SK-N-SH (cell line): Measurements from ENCODE around the gene TOR4A. TPM values are rescaled to one million over a fixed set of nuclear protein-coding genes. Genes with fewer than 3 reads are reported as not detected.

Experiments
- CTCF ChIA-PET: fragments of 300-600, 350-600 bp; formaldehyde crosslinking; extraction: SDS; loops from one replicate; lab custom pipeline; 2021; lab: Yijun Ruan, JAX
- POLR2A ChIA-PET: fragments of 350-600 bp; sonication (Branson Sonifier 250); formaldehyde crosslinking; extraction: SDS; loops from one replicate; lab custom pipeline; 2020; ENCODE audit warnings: antibody characterized with exemption, inconsistent platforms; lab: Yijun Ruan, JAX
- DNase-seq: peaks from one replicate; pipeline ENCODE4 v3.0.0; 2012
- H2AFZ ChIP-seq: fragments of 200-600 bp; sonication (generic); 2 replicates; pipeline ENCODE4 v1.8.1; 2016; ENCODE audit warnings: antibody characterized with exemption, mild to moderate bottlenecking, low read depth
- H3F3A ChIP-seq: fragments of 200-600 bp; sonication (generic); replicated peaks from 2 replicates; pipeline ENCODE3; 2016; ENCODE audit warnings: antibody characterized with exemption, mild to moderate bottlenecking; ENCODE audit not compliant: insufficient read depth
- H3K27ac ChIP-seq, 2 experiments: fragments of 200-500 bp in 1 of 2; fragments of 200-600 bp in 1 of 2; sonication (Bioruptor generic) in 1 of 2; sonication (generic), shearing (Covaris generic) in 1 of 2; 2 replicates each; pipeline versions ENCODE4 v1.5.1 to v1.6.1; 2014 to 2016; ENCODE audit warnings: low read depth in 2 of 2, inconsistent platforms in 1 of 2, low read length in 1 of 2, mild to moderate bottlenecking in 1 of 2, mixed read lengths in 1 of 2
- H3K27me3 ChIP-seq: fragments of 200-600 bp; sonication (generic), shearing (Covaris generic); 2 replicates; pipeline ENCODE4 v1.6.1; 2016; ENCODE audit warnings: mixed run types; ENCODE audit not compliant: insufficient read depth
- H3K36me3 ChIP-seq, 2 experiments: fragments of 200-500 bp in 1 of 2; fragments of 200-600 bp in 1 of 2; sonication (Bioruptor generic) in 1 of 2; sonication (generic) in 1 of 2; replicated peaks in 1 of 2; 2 replicates each; pipeline versions ENCODE3 to v1.5.1; 2014 to 2016; ENCODE audit warnings: low read length in 1 of 2, mild to moderate bottlenecking in 1 of 2; ENCODE audit not compliant: insufficient read depth in 2 of 2, control insufficient read depth in 1 of 2
- H3K4me1 ChIP-seq, 2 experiments: fragments of 200-500 bp in 1 of 2; fragments of 200-600 bp in 1 of 2; sonication (Bioruptor generic) in 1 of 2; sonication (generic), shearing (Covaris generic) in 1 of 2; 2 replicates each; pipeline versions ENCODE4 v1.5.1 to v1.6.1; 2014 to 2016; ENCODE audit warnings: low read depth in 1 of 2, low read length in 1 of 2, mixed run types in 1 of 2; ENCODE audit not compliant: insufficient read depth in 2 of 2, control insufficient read depth in 1 of 2
- H3K4me2 ChIP-seq: fragments of 200-600 bp; sonication (generic), shearing (Covaris generic); 2 replicates; pipeline ENCODE4 v1.6.1; 2017; ENCODE audit warnings: mixed run types
- H3K4me3 ChIP-seq, 2 experiments: fragments of 200-500 bp in 1 of 2; fragments of 200-600 bp in 1 of 2; sonication (Bioruptor generic) in 1 of 2; sonication (generic), shearing (Covaris generic) in 1 of 2; 2 replicates each; pipeline versions ENCODE4 v1.5.1 to v1.8.1; 2014 to 2016; ENCODE audit warnings: low read depth in 2 of 2, inconsistent platforms in 1 of 2, low read length in 1 of 2, mild to moderate bottlenecking in 1 of 2, mixed read lengths in 1 of 2, moderate library complexity in 1 of 2
- H3K79me2 ChIP-seq: fragments of 200-600 bp; sonication (generic); 2 replicates; pipeline ENCODE4 v1.8.1; 2017; ENCODE audit warnings: mild to moderate bottlenecking; ENCODE audit not compliant: insufficient read depth
- H3K9ac ChIP-seq: fragments of 200-600 bp; sonication (generic); 2 replicates; pipeline ENCODE4 v1.6.1; 2017; ENCODE audit warnings: mixed run types
- H3K9me2 ChIP-seq: fragments of 200-600 bp; sonication (generic); 2 replicates; pipeline ENCODE4 v1.6.1; 2017; ENCODE audit warnings: mixed run types
- H3K9me3 ChIP-seq: fragments of 200-600 bp; sonication (generic); 2 replicates; pipeline ENCODE4 v1.6.1; 2017; ENCODE audit warnings: mixed run types, mild to moderate bottlenecking, moderate library complexity
- H4K20me1 ChIP-seq: fragments of 200-600 bp; sonication (generic); 2 replicates; pipeline ENCODE4 v1.6.1; 2017; ENCODE audit warnings: mild to moderate bottlenecking, mixed run types; ENCODE audit not compliant: insufficient read depth
- EP300 ChIP-seq, 2 experiments: IDR thresholded peaks; 2 replicates each; pipeline versions ENCODE4 v1.4.0 to v1.6.1; 2012; ENCODE audit warnings: borderline replicate concordance in 1 of 2, low read depth in 1 of 2, low read length in 1 of 2
- EZH2phosphoT487 ChIP-seq: fragments of 200-600 bp; sonication (generic); IDR thresholded peaks from 2 replicates; pipeline ENCODE4 v1.6.1; 2017; ENCODE audit warnings: low read depth, mixed run types, mild to moderate bottlenecking, antibody characterized with exemption, moderate library complexity, borderline replicate concordance
- FOSL2 ChIP-seq: IDR thresholded peaks from 2 replicates; pipeline ENCODE4 v1.4.0; 2012; ENCODE audit warnings: low read depth, mild to moderate bottlenecking, moderate library complexity, borderline replicate concordance
- FOXJ3 ChIP-seq: sonication (generic); formaldehyde crosslinking; IDR thresholded peaks from 2 replicates; pipeline ENCODE4 v1.5.1; 2020; ENCODE audit warnings: mild to moderate bottlenecking, missing genetic modification reagents
- FOXM1 ChIP-seq: IDR thresholded peaks from 2 replicates; pipeline ENCODE4 v1.4.0; 2012; ENCODE audit warnings: low read depth, mild to moderate bottlenecking
- GATA2 ChIP-seq: sonication (generic); formaldehyde crosslinking; IDR thresholded peaks from 2 replicates; pipeline ENCODE4 v1.5.0; 2020; ENCODE audit warnings: mild to moderate bottlenecking, missing genetic modification reagents
- MEF2A ChIP-seq: IDR thresholded peaks from 2 replicates; pipeline ENCODE4 v1.4.0; 2012; ENCODE audit warnings: low read depth, borderline replicate concordance
- MXI1 ChIP-seq: IDR thresholded peaks from 2 replicates; pipeline ENCODE4 v1.6.1; 2012; ENCODE audit warnings: mild to moderate bottlenecking, low read depth, low read length, improper control_type of control experiment
- NFIC ChIP-seq: IDR thresholded peaks from 2 replicates; pipeline ENCODE4 v1.4.0; 2012; ENCODE audit warnings: borderline replicate concordance
- POLR2AphosphoS5 ChIP-seq: IDR thresholded peaks from 2 replicates; pipeline ENCODE4 v1.6.1; 2012; ENCODE audit warnings: low read depth, low read length
- RAD21 ChIP-seq: IDR thresholded peaks from 2 replicates; pipeline ENCODE4 v1.6.1; 2012; ENCODE audit warnings: mild to moderate bottlenecking, low read length
- RCOR1 ChIP-seq: fragments of 150-350 bp; IDR thresholded peaks from 2 replicates; pipeline ENCODE4 v1.6.1; 2017; ENCODE audit warnings: antibody characterized with exemption, low read length
- RFX5 ChIP-seq: IDR thresholded peaks from 2 replicates; pipeline ENCODE4 v1.6.1; 2012; ENCODE audit warnings: mild to moderate bottlenecking, improper control_type of control experiment, low read length
- SIN3A ChIP-seq: IDR thresholded peaks from 2 replicates; pipeline ENCODE4 v1.6.1; 2012; ENCODE audit warnings: low read depth, mild to moderate bottlenecking, low read length, moderate library complexity, borderline replicate concordance
- TAF1 ChIP-seq: IDR thresholded peaks from 2 replicates; pipeline ENCODE4 v1.6.1; 2012; ENCODE audit warnings: low read depth, mild to moderate bottlenecking, low read length, moderate library complexity, borderline replicate concordance
- TEAD4 ChIP-seq: IDR thresholded peaks from 2 replicates; pipeline ENCODE4 v1.4.0; 2012; ENCODE audit warnings: mild to moderate bottlenecking, borderline replicate concordance; ENCODE audit not compliant: insufficient read depth
- YY1 ChIP-seq: IDR thresholded peaks from 2 replicates; pipeline ENCODE4 v1.4.0; 2012; ENCODE audit warnings: low read depth, mild to moderate bottlenecking
- WGBS: methylation state at CpG from one replicate; pipeline ENCODE4 v1.1.6; 2017; ENCODE audit warnings: low lambda C conversion rate; 5-methylcytosine and 5-hydroxymethylcytosine counted together
- polyA plus RNA-seq, 3 experiments: library from polyadenylated mRNA; depleted of rRNA; stranded (reverse); fragments of >200 nt; gene quantifications; 2 replicates each; pipeline ENCODE4 v1.2.3, GENCODE V29; 2012
- TF ChIP-seq, protein P1 (sequence below): IDR thresholded peaks from 2 replicates; pipeline ENCODE4 v1.4.0; 2012; ENCODE audit warnings: low read depth, borderline replicate concordance
- TF ChIP-seq, protein P2 (sequence below): IDR thresholded peaks from 2 replicates; pipeline ENCODE4 v1.6.1; 2012; ENCODE audit warnings: mild to moderate bottlenecking, low read depth, low read length, moderate library complexity
- TF ChIP-seq, protein P3 (sequence below): IDR thresholded peaks from 2 replicates; pipeline ENCODE4 v1.4.0; 2012; ENCODE audit warnings: low read depth, borderline replicate concordance

TOR4A gene
- polyA plus RNA-seq, 1 of the 3 experiments (the other 2 are of a cell fraction): 0.81 TPM

DNA sequence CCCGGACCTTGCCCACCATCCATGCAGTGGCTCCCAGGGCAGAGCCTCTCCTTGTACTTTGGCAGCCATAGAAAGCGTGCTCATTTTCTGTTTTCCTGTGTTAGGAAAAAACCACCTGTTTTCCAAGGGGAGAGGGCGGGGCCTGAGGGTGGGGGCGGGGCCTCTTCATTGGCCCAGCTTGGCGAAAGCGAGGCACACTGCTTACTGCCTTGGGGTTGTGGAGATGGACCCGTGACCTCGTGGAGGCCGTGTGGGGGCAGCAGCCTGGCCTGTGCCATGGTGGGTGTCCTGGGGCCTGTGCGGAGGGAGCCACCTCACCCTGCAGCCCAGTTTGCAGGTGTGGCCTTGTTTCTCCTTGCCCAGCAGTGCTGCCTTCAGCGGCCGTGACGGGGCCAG lies 4.4 kb upstream of the TOR4A start:
- Histone ChIP-seq H3K9me2 (no peaks in the 10 kb centered on the region), H3K4me2 (no peak overlapping the region), H3K4me1 (no peaks in the 10 kb centered on the region; a peak in 2 of 4 replicates)
- no peak for TF ChIP-seq YY1
- no peak for TF ChIP-seq POLR2AphosphoS5
- TF ChIP-seq NFIC: no peak
- no peak for TF ChIP-seq RCOR1
- no peak for TF ChIP-seq FOXJ3 (CRISPR knock-in tag)
- TF ChIP-seq SIN3A: no peak
- no peak for TF ChIP-seq MEF2A
- TF ChIP-seq TAF1: no peak
- TF ChIP-seq GATA2 (CRISPR knock-in tag): no peak
- TF ChIP-seq EP300 (IDR thresholded peaks at IDR 0.05; ENCODE audit: borderline replicate concordance in 1 of 2, low read depth in 1 of 2, low read length in 1 of 2): no peak
- no peak for TF ChIP-seq RAD21
- TF ChIP-seq, protein P1, sequence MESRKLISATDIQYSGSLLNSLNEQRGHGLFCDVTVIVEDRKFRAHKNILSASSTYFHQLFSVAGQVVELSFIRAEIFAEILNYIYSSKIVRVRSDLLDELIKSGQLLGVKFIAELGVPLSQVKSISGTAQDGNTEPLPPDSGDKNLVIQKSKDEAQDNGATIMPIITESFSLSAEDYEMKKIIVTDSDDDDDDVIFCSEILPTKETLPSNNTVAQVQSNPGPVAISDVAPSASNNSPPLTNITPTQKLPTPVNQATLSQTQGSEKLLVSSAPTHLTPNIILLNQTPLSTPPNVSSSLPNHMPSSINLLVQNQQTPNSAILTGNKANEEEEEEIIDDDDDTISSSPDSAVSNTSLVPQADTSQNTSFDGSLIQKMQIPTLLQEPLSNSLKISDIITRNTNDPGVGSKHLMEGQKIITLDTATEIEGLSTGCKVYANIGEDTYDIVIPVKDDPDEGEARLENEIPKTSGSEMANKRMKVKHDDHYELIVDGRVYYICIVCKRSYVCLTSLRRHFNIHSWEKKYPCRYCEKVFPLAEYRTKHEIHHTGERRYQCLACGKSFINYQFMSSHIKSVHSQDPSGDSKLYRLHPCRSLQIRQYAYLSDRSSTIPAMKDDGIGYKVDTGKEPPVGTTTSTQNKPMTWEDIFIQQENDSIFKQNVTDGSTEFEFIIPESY: no peak
- TF ChIP-seq FOSL2: no peak
- no peak for TF ChIP-seq TEAD4
- TF ChIP-seq, protein P2, sequence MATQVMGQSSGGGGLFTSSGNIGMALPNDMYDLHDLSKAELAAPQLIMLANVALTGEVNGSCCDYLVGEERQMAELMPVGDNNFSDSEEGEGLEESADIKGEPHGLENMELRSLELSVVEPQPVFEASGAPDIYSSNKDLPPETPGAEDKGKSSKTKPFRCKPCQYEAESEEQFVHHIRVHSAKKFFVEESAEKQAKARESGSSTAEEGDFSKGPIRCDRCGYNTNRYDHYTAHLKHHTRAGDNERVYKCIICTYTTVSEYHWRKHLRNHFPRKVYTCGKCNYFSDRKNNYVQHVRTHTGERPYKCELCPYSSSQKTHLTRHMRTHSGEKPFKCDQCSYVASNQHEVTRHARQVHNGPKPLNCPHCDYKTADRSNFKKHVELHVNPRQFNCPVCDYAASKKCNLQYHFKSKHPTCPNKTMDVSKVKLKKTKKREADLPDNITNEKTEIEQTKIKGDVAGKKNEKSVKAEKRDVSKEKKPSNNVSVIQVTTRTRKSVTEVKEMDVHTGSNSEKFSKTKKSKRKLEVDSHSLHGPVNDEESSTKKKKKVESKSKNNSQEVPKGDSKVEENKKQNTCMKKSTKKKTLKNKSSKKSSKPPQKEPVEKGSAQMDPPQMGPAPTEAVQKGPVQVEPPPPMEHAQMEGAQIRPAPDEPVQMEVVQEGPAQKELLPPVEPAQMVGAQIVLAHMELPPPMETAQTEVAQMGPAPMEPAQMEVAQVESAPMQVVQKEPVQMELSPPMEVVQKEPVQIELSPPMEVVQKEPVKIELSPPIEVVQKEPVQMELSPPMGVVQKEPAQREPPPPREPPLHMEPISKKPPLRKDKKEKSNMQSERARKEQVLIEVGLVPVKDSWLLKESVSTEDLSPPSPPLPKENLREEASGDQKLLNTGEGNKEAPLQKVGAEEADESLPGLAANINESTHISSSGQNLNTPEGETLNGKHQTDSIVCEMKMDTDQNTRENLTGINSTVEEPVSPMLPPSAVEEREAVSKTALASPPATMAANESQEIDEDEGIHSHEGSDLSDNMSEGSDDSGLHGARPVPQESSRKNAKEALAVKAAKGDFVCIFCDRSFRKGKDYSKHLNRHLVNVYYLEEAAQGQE: no peak
- TF ChIP-seq, protein P3, sequence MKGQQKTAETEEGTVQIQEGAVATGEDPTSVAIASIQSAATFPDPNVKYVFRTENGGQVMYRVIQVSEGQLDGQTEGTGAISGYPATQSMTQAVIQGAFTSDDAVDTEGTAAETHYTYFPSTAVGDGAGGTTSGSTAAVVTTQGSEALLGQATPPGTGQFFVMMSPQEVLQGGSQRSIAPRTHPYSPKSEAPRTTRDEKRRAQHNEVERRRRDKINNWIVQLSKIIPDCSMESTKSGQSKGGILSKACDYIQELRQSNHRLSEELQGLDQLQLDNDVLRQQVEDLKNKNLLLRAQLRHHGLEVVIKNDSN: no peak
- no peak for TF ChIP-seq RFX5
- TF ChIP-seq EZH2phosphoT487: no peak
- no peak for TF ChIP-seq FOXM1
- TF ChIP-seq MXI1: no peak
- TF ChIP-seq, all 33 proteins: peak for 0
- Histone ChIP-seq H3K9me3 (no peaks in the 10 kb centered on the region), H3K27ac (no peak overlapping the region), H3K27me3 (no peaks in the 10 kb centered on the region), H2AFZ (no peak overlapping the region), H3K79me2 (no peaks in the 10 kb centered on the region), H3F3A (peaks cover 8% of the 10 kb centered on the region), H3K4me3 (no peak overlapping the region), H4K20me1 (0 out of 2 replicates have a peak, but pooled peaks cover 3% of the 10 kb centered on the region), H3K9ac (no peak overlapping the region), H3K36me3 (peaks cover 12 to 33% of the 10 kb centered on the region in 2 experiments)
- DNase-seq: peak; percentile 65
- WGBS: 100% methylated on average over 5 of the region's 13 CpGs
- ChIA-PET CTCF (interaction anchor here (0.8 to 2.8 kb wide), 4 partner anchors 11 to 173 kb away, joined by 3 to 18 read pairs (median 10); no protein-coding TSS in a partner anchor), POLR2A (interaction anchor here (1.0 to 1.5 kb wide), 5 partner anchors 8 to 52 kb away, joined by 3 to 8 read pairs (median 3); no protein-coding TSS in a partner anchor)
